RWPE1 (cell line): ENCODE results near the gene PMP22.

Source experiments
- CTCF ChIA-PET: fragments of 350-600 bp; sonication (Branson Sonifier 250); formaldehyde crosslinking; extraction: SDS; loops from one replicate; lab custom pipeline; 2021; lab: Yijun Ruan, JAX
- POLR2A ChIA-PET: fragments of 400-600 bp; formaldehyde crosslinking; extraction: SDS; loops from one replicate; lab custom pipeline; 2020; ENCODE audit warnings: antibody characterized with exemption; ENCODE audit not compliant: low non-redundant PET; lab: Yijun Ruan, JAX
- DNase-seq: peaks from one replicate; pipeline ENCODE4 v3.0.0; 2012; ENCODE audit warnings: low spot score
- H3K27ac ChIP-seq: fragments of 450-650 bp; 2 replicates; pipeline ENCODE4 v1.5.1; 2017
- TF ChIP-seq, protein P1 (sequence below): fragments of 450-650 bp; conservative IDR thresholded peaks from 2 replicates; pipeline ENCODE4 v1.5.1; 2017; ENCODE audit warnings: low read depth, mild to moderate bottlenecking

Gene PMP22

DNA sequence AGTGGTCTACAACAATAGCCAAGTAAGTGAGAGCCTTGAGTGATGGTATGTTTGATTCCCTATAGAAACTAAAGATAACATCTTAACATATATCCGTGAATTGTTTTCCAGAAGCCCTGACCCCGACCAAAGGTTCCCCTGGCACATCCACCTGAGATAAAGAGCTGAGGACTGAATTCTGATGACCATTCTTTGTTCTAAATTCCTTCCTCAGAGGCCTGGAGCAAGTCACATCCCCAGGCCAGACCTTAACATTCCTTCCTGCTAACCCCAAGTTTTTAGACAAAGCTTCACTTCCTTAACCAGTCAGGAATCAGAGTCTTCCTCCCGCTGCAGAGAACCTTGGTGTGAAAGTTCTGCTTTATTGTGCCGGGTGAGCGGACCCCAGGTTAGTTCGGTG is 83.3 kb downstream of the PMP22 start:
- TF ChIP-seq, protein P1, sequence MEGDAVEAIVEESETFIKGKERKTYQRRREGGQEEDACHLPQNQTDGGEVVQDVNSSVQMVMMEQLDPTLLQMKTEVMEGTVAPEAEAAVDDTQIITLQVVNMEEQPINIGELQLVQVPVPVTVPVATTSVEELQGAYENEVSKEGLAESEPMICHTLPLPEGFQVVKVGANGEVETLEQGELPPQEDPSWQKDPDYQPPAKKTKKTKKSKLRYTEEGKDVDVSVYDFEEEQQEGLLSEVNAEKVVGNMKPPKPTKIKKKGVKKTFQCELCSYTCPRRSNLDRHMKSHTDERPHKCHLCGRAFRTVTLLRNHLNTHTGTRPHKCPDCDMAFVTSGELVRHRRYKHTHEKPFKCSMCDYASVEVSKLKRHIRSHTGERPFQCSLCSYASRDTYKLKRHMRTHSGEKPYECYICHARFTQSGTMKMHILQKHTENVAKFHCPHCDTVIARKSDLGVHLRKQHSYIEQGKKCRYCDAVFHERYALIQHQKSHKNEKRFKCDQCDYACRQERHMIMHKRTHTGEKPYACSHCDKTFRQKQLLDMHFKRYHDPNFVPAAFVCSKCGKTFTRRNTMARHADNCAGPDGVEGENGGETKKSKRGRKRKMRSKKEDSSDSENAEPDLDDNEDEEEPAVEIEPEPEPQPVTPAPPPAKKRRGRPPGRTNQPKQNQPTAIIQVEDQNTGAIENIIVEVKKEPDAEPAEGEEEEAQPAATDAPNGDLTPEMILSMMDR, result no peak
- DNase-seq, result no peak
- ChIA-PET CTCF (no interaction called here), POLR2A (no interaction called here)
- H3K27ac ChIP-seq, result no peak overlapping the region

DNA sequence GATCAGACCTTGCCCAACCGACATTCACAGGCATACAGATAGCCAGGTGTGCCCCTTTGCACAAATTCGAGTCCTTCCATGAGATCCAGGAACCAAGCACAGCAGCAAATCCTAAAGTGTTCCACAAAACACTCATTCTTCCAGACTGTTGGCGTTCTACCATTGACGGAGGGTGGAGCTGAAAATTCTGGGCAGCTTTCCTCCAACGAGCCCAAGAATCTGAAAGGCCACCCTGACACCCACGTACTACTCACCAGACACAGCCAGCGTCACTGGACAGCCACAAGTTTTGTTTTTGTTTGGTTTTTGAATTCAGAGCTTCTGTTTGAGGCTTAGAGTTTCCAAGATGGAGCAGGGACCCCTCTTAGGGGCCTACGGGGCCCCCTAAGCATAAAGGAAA is 83.8 kb downstream of the PMP22 start:
- no peak for DNase-seq
- POLR2A ChIA-PET, result interaction anchor here (0.5 kb wide), 1 partner anchor 140 kb away, joined by 3 read pairs; no protein-coding TSS in a partner anchor
- CTCF ChIA-PET, result no interaction called here
- H3K27ac ChIP-seq, result no peak overlapping the region
- TF ChIP-seq, protein P1, result no peak

DNA sequence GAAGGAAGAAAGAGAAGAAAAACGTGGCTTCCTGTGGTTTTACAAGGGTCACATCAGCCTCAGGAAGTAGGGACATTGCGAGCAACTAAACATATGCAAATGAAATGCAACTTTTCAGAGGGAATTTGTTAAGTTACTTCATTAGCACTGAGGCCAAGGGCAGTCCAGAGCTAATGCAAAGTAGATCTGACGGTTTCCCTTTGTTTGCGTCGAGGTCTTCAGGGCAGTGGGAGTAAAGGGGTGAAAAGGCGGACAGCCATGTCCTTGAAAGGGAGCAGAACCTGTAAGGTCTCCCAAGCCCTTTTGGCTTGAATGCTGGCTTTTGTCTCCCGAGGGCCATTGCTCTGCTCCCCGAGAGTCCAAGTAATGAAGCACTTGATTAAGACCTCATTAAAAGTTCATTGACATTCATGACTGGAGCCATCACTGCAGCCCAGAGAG is 85.0 kb downstream of the PMP22 start:
- CTCF ChIA-PET, result no interaction called here
- no peak for DNase-seq
- TF ChIP-seq, protein P1, result no peak
- POLR2A ChIA-PET, result no interaction called here
- H3K27ac ChIP-seq, result no peak overlapping the region
